Suppressor macrophage (primary cell): Measurements from ENCODE around the gene PDZRN4.

ENCODE experiments used
- DNase-seq, 4 experiments: peaks; one replicate each; pipeline ENCODE4 v3.0.0-alpha.2; 2020 to 2022

PDZRN4 gene

GRCh38 chr12:41364211-41364610, 176.1 kb downstream of the PDZRN4 start:
- no peak for DNase-seq

- DNase-seq = no peak
Measured at GRCh38 chr12:41365653-41366171, 177.6 kb downstream of the PDZRN4 start.

- DNase-seq = peak; percentile 4 to 31 (median 10)
Measured at GRCh38 chr12:41367726-41368405, 179.7 kb downstream of the PDZRN4 start.

GRCh38 chr12:41380878-41381277, 192.8 kb downstream of the PDZRN4 start:
- DNase-seq = no peak

DNA sequence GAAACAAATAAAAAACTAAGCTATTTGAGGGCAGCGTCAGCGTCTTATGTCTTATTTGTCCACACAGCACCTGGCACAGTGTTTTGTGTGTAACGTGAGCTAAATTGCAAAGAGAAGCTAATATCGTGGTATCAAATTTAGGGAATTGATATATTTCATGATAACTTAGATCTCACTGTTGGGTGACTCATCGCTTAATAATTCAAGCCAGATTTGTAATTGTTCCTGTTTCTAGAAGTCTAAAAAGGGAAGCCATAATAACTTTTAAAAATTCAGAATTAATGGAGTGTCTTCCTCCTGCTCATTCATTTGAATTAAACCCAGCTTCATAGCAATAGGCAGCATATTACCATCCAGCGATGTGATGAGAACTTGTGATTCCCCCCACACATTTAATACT, 214.7 kb downstream of the PDZRN4 start:
- DNase-seq = peak in 3 of 4 experiments; percentile 4 to 48 (median 38)

- DNase-seq = no peak
Measured at GRCh38 chr12:41407232-41407799, 219.2 kb downstream of the PDZRN4 start.

DNA sequence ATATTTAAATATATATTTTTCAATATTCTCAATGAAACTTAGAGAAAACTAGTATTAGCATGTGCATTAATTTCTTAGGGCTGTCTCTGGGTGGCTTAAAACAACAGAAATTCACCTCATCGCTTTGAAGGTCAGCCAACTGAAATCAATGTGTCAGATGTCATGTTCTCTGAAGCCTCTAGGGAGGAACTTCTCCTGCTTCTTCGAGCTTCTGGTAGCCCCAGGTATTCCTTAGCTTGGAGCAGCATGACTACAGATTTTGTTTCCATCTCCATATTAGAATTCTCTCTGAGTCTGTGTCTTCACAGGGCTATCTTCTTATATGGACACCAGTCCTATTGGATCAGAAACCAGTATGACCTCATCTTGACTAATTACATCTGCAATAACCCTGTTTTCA, 221.5 kb downstream of the PDZRN4 start:
- no peak for DNase-seq

DNA sequence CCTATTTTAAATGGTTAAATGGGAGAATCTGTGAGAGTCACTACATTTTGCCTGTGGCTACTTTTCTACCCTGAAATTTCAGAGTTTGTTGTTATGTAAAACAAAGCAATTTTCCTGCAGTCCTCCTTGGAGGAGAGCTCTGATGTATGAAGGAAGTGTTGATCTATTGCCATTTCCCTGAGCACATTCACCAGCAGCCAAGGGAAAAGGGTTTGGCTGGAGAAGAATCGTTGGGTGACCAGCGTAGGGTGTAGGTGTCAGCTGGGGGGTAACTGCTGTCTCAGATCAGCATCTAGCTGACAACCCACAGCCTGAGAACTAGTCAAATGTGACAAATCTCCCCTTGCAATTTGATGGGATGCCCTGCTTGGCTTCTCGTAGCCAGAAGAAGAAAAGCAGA, 230.5 kb downstream of the PDZRN4 start:
- no peak for DNase-seq

GRCh38 chr12:41419131-41419893, 231.2 kb downstream of the PDZRN4 start:
- DNase-seq = no peak

GRCh38 chr12:41424651-41425050, 236.5 kb downstream of the PDZRN4 start:
- DNase-seq = no peak

GRCh38 chr12:41433460-41433859, 245.3 kb downstream of the PDZRN4 start:
- DNase-seq = no peak

DNA sequence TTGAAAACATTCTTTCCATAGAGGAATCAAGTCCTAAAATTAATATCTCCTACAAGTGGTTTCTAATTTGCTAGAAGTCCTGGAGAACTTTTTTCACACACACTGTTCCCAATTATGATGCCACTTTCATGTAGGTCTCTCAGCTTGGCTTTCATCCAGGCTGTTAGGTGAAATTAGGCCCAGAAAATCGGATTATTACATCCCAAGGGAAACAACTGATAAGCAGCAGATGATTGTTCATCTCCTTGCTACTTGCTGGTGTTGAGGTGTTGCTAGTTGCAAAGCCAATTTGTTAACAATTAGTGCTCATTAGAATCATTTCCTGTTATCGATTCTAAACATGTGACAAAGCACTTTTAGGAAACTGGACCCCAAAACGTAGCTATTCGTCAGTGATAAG, 248.0 kb downstream of the PDZRN4 start:
- DNase-seq = no peak

DNA sequence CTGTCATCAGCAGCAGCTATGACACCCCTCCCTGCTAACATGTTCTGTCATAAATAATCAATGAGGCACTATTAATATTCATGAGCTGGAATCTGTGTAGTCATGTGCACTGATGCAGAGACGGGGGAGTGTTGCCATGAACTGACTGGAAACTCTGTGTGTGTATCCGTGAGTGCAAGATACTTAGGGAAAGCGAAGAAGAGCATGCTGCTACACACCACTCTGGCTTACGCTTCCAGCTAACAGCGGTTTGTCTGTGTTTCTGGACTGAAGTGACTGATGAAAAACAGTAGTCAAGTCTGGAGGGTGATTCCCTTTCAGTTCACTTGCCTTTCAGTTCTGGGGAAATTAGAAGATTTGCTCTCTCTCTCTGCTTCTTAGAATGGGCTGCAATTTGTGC, 249.4 kb downstream of the PDZRN4 start:
- DNase-seq = no peak

DNA sequence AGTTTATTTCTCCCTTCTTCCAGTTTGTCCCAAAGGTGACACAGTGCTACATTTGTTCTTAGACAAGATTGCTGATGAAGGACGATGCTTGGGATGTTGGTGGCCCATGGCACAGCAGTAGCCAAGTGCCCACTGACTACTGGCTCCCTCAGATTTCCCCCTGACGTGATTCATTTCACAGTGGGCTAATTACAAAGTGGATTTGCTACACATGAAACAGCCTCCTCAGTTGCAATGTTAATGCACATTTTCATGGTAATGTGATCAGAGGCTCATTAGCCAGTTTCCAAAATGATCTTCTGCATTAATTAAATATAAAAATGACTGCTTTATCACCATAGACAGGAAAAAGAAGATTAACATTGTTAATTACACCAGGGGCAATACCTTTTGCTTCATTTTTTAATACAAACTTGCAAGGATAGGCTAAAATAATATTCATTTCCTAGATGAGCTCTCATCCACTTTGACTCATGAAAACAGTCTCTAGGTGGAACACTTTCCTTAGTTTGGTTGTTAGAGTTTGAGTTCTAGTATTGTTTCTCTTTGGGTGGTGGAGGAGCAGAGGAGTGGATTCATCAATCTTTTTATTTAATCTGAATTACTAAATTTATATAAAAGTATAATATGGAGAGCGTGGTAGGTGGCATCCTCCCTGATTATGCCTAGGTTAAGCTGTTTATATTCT, 250.9 kb downstream of the PDZRN4 start:
- DNase-seq = no peak

- no peak for DNase-seq
Measured at GRCh38 chr12:41439801-41440200, 251.7 kb downstream of the PDZRN4 start.

DNA sequence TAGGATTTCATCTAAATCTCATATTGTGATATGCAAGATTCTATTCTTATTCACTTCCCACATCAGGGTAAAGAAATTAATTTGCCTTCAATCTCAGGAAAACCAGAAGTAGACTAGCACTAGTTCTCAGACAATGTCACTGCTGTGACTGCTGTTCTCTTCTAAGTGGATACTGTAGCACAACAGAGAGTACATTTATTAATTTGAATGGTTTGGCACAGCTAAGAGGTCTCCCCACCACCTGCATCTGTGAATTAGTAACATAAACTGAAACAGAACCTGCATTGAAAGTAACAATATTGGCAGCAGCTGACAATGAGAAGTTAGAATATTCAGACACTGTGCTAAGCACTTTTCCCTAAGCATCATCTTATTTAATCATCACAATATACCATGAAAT, 253.1 kb downstream of the PDZRN4 start:
- DNase-seq = no peak

- peak; percentile 15 to 64 (median 46) for DNase-seq
Measured at GRCh38 chr12:41442896-41443295, 254.8 kb downstream of the PDZRN4 start.

GRCh38 chr12:41443690-41444089, 255.6 kb downstream of the PDZRN4 start:
- no peak for DNase-seq

DNA sequence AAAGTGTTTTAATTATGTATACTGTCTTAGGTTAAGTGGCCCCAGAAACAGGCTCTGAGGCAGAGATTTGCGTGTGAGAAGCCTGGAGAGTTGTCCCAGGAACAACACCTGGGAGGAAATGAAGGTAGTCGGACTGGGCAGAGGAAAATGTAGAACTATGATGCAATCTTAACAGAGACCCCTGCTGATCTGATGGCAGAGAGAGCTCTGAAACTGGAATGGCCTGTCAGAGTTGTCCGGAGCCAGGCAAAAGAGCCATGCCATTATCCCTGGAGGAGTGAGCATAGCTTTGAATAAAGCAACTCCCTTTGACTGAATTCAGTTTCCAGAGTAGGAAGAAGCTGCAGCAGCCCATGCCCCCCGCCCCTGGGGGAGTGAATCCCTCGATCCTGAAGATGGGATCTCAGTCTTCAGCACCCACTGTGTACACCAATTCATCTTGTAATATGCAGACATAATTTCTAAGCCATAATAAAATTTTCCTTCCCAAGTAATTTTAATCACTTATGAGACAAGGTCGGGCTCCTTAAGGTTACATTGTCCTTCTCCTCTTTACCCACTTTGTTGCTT, 264.8 kb downstream of the PDZRN4 start:
- DNase-seq = no peak

- DNase-seq = no peak
Measured at GRCh38 chr12:41453409-41453808, 265.3 kb downstream of the PDZRN4 start.

DNA sequence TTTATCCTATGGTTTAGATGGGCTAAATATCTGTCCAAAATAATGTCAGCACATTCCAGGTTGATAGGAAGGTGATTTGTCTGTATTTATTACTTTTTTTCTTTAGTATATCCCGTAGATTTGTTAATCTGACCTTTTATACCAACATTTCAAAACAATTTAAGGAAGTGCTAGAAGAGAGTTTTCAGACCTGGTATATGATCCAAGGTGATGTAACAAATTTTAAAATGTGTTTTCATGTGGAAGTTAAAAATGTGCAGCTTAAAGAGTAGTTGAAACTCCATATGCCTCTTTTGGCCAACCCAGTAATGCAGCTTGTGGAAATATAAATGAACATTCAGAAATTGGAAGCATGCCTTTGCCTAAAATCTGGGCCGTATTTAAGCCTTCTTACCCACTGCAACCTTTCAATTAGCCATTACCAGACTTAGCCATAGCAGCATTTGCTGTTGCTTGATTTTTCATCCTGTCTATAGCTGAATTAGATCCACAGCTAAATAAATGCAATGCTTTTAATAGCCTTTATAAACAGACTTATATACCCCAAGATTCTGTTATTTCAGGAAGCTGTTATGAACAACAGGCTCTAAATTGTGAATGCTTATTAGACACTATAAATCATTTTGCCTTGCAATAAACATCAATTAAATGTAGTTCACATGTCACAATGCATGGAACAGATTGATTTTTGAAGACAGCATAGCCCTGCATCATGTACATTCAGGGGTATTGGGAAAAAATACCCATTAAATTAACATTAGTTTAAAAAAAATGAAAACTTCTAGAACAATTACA, 271.2 kb downstream of the PDZRN4 start:
- peak in 1 of 4 experiments; percentile 3 for DNase-seq

DNA sequence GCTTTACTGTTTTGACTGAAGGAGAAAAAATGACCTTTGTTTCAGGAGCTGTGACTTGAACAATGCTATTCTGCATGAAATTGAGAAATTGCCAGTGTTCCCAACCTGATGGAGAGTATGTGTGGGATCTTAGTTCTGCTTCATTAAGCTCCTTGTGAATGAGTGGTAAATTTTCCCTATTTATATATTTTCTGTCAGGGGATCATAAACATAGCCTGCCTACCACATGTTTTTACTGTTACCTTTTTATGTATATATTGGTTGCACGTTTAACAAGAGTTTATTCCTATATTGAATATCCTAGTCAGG, 271.7 kb downstream of the PDZRN4 start:
- DNase-seq = no peak
